ENCODE measurements around the gene SEMA7A.

Gene SEMA7A

DNA sequence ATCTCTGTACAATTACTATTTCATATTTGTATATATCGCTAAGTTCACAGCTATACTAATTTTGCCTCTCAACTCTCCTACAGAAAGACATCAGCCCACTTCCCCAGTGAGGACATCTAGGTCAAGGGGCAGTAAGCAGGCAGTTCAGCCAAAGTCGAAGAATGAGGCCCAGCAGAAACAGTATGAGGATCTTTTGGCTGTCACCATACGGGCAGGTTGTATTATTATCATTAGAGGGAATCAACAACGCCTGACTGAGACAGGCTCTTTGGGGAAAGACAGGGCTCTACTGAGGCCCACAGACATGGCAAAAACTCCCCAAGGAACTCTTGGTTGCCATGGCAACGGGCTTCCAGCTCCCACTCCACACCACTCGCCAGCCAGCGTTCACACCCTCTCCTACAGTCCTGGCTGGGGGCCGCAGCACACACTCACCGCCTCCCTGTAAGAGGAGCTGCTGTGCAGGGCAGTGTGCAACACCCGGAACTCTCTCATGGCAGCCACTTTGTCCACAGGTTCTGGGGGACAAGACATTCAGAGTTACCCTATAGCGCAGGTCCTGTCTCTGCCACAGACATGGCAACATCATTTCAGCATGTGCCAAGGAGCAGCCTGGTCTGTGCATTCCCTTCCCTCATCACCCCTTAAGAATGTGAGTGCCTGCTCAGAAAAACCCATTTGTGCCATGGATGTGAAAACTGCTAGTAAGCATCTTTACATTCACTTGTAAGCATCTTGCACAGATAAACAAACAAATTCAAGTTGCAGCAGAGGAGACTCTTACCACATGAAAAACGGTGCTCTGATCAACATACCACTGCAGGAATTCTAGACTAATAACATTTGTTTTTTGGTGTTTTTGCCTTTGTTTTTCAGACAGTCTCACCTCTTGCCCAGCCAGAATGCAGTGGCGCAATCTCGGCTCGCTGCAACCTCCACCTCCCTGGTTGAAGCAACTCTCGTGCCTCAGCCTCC is 18.4 kb upstream of the SEMA7A start:
- DNase-seq = no peak

DNA sequence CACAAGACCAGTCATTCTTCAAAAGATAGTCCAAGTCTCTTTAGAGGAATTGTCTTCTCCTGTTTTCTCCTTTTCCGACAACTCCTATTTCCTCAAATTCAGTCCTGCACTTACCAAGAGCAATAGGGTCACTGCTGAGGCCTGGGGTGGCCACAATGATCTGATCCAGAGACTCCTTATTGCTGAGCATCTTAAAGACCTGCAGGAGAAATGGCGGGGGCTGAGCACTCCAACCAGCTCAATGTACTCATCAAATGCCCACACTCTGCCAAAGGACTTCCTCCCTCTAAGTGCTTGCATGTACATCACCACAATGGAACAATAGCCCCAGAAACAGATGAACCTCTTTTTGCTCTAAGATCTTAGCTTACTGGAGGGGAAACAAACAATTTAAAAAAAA is 17.6 kb upstream of the SEMA7A start:
- no peak for DNase-seq

- DNase-seq = no peak
Measured at GRCh38 chr15:74449643-74450205, 16.0 kb upstream of the SEMA7A start.

- no peak for DNase-seq
Measured at GRCh38 chr15:74449095-74449494, 15.3 kb upstream of the SEMA7A start.

- DNase-seq = no peak
Measured at GRCh38 chr15:74445816-74446763, 12.3 kb upstream of the SEMA7A start.

GRCh38 chr15:74444106-74445062 is 10.6 kb upstream of the SEMA7A start:
- DNase-seq = no peak

- no peak for DNase-seq
Measured at GRCh38 chr15:74443100-74443909, 9.5 kb upstream of the SEMA7A start.

GRCh38 chr15:74442604-74443003 is 8.8 kb upstream of the SEMA7A start:
- DNase-seq = no peak

GRCh38 chr15:74442063-74442462 is 8.3 kb upstream of the SEMA7A start:
- no peak for DNase-seq

GRCh38 chr15:74441248-74441941 is 7.6 kb upstream of the SEMA7A start:
- no peak for DNase-seq

DNA sequence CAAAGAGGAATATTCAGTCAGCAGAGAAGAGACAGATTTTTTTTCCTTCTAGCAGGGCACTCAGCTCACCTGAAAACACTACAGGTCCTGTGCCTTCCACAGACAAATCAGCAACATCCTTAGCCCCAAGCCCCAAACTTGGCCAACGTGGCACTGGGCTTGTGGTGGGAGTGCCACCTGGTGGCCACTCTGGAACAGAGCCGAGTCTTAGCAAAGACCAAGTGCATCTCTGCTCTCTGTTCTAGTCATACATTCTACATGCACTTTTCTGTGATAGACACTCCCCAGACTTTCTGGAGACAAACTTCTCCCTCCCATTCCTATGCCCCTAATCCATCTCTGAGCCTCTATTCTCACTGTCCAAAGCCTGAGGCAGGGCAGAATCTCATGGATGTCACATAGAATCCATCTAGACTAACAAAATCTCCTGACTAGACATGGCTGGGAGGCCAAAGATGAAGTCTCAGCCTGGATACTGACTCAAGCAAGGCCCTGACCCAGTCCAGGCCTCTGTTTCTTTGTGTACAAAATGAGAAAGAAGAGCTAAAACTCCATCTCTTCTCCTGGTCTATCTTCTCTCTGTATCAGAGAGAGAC is 5.1 kb upstream of the SEMA7A start:
- DNase-seq = peak; percentile 14

GRCh38 chr15:74438206-74438605 is 4.4 kb upstream of the SEMA7A start:
- no peak for DNase-seq

- DNase-seq = no peak
Measured at GRCh38 chr15:74434263-74435136, 742 bp upstream of the SEMA7A start.

DNA sequence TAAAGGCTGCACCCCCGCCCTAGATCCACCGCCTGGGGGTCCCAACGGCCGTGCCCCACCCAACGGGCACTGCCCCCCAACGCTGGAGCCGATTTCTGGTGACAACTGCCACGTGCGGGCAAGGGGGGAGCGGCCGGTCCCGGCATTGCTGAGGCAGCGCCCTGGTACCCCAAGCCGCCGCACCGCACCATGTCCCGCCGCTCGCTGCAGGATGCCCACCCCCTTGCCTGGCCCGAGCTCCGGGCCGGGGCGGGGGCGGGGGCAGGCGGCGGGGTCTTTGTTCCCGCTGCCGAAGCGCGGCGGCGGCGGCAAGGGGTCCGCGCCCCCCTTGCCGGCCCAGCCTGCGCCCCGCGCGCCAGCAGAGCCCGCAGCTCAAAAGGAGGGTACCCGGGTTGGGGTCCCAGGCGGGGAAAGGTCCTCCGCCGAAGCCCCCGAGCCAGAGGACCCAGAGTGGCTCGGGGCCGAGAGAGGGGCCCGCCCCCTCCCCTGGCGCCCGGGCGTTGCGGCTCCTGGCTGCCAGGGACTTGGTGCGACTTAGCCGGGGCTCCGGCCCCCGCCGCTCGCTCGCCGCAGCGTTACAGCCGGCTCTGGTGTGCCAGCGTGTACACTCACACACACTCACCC is 678 bp downstream of the SEMA7A start:
- no peak for DNase-seq

GRCh38 chr15:74432271-74432967 is 1.3 kb downstream of the SEMA7A start:
- no peak for DNase-seq

- DNase-seq = no peak
Measured at GRCh38 chr15:74431645-74432044, 2.1 kb downstream of the SEMA7A start.

DNA sequence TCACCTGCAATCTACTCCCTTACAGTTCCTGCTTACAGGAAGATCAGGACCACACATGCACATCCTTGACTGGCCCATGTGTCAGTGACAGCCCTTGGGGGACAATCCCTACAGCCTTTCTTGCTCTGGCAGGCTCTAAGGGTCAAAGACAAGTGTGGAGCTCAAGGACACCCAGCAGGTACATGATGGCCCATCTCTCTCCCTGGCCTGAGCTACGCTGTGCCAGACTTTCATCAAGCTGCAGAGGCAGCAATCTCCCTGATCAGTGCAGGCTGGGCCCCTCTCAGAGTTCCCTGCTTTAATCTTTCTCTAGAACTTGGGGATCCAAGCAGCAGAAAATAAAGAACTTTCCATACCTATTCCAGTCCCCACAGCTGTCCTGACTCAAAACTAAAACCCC is 2.6 kb downstream of the SEMA7A start:
- no peak for DNase-seq

- no peak for DNase-seq
Measured at GRCh38 chr15:74430510-74430951, 3.2 kb downstream of the SEMA7A start.

All from NCI-H1417 treated with DMSO at 0.1 percent for 48 hours (cell line).